Glutamatergic neuron (in vitro differentiated cells): ENCODE measurements around the gene UGGT2. TPM values are rescaled to one million over a fixed set of nuclear protein-coding genes. Genes with fewer than 3 reads are reported as not detected.

Source experiments
- DNase-seq: peaks from one replicate; pipeline ENCODE4 v3.0.0; 2022
- H3K27ac Mint-ChIP-seq: one replicate; pipeline ENCODE4 v1.8.0; 2020; ENCODE audit warnings: mild to moderate bottlenecking, mixed read lengths, inconsistent platforms; ENCODE audit not compliant: unreplicated experiment
- H3K27me3 Mint-ChIP-seq: one replicate; pipeline ENCODE4 v1.8.0; 2020; ENCODE audit warnings: mild to moderate bottlenecking, moderate library complexity, mixed read lengths, inconsistent platforms; ENCODE audit not compliant: unreplicated experiment
- H3K36me3 Mint-ChIP-seq: one replicate; pipeline ENCODE4 v1.8.0; 2020; ENCODE audit warnings: mild to moderate bottlenecking, mixed read lengths, inconsistent platforms; ENCODE audit not compliant: unreplicated experiment
- H3K4me1 Mint-ChIP-seq: one replicate; pipeline ENCODE4 v1.8.0; 2020; ENCODE audit warnings: mild to moderate bottlenecking, low read depth, mixed read lengths, inconsistent platforms; ENCODE audit not compliant: unreplicated experiment
- H3K4me3 Mint-ChIP-seq: one replicate; pipeline ENCODE4 v1.8.0; 2020; ENCODE audit warnings: mild to moderate bottlenecking, mixed read lengths, inconsistent platforms; ENCODE audit not compliant: unreplicated experiment
- H3K9me3 Mint-ChIP-seq: one replicate; pipeline ENCODE4 v1.8.0; 2020; ENCODE audit warnings: mild to moderate bottlenecking, moderate library complexity, mixed read lengths, inconsistent platforms; ENCODE audit not compliant: unreplicated experiment
- CTCF ChIP-seq: fragments of 200-600 bp; sonication (generic); IDR thresholded peaks from one replicate; pipeline ENCODE4 v1.5.0; 2021; ENCODE audit not compliant: partially characterized antibody, unreplicated experiment
- long read RNA-seq: library from polyadenylated mRNA; unstranded; transcript quantifications from one replicate; pipeline ENCODE4 v2.0.0, GENCODE V29; 2020; ENCODE audit not compliant: unreplicated experiment
- total RNA-seq: library from RNA; stranded (reverse); fragmentation: NEBNext Ultra II Directional; extraction: Animal tissue kit (Norgen Biotek cat#: 25700); gene quantifications from one replicate; pipeline ENCODE4 v1.2.1, GENCODE V29; 2021; ENCODE audit not compliant: unreplicated experiment

Gene UGGT2
- total RNA-seq = 34.6 TPM
- long read RNA-seq, partial matches to known transcripts = 2 of 4 reads
- long read RNA-seq, other reads (novel, unspliced or antisense) = 2 of 4 reads

GRCh38 chr13:96053003-96053703 lies at the start of gene UGGT2:
TSS of gene UGGT2 (minus strand) at chr13:96053401. CDS start at chr13:96053312, 89 bp downstream.
- H3K27ac Mint-ChIP-seq = peak within 1 kb of the TSS; percentile 93
- H3K36me3 Mint-ChIP-seq = no peaks in the 10 kb centered on the region
- H3K9me3 Mint-ChIP-seq = peaks cover 2% of the 10 kb centered on the region
- TF ChIP-seq CTCF = peak; percentile 17
- H3K4me3 Mint-ChIP-seq = peak within 1 kb of the TSS; percentile 100
- no peaks in the 10 kb centered on the region for H3K4me1 Mint-ChIP-seq
- DNase-seq = peak; percentile 95
- H3K27me3 Mint-ChIP-seq = peaks cover 8% of the 10 kb centered on the region

- peaks cover under 1% of the 10 kb centered on the region for H3K36me3 Mint-ChIP-seq
- no peak for TF ChIP-seq CTCF
- H3K4me1 Mint-ChIP-seq = no peaks in the 10 kb centered on the region
- H3K27ac Mint-ChIP-seq = no peak overlapping the region
- no peaks in the 10 kb centered on the region for H3K9me3 Mint-ChIP-seq
- H3K27me3 Mint-ChIP-seq = peaks cover under 1% of the 10 kb centered on the region
- no peak for DNase-seq
- no peak overlapping the region for H3K4me3 Mint-ChIP-seq
Measured at GRCh38 chr13:96100457-96101220, 47.4 kb upstream of the UGGT2 start.

- Mint-ChIP-seq H3K27ac (no peak overlapping the region), H3K36me3 (no peaks in the 10 kb centered on the region), H3K27me3 (peaks cover 12% of the 10 kb centered on the region), H3K4me3 (no peak overlapping the region), H3K9me3 (peaks cover 4% of the 10 kb centered on the region), H3K4me1 (no peaks in the 10 kb centered on the region)
- DNase-seq = no peak
- no peak for TF ChIP-seq CTCF
Measured at GRCh38 chr13:96093296-96094006, 40.2 kb upstream of the UGGT2 start.

- H3K27me3 Mint-ChIP-seq = peaks cover 12% of the 10 kb centered on the region
- H3K9me3 Mint-ChIP-seq = peaks cover 4% of the 10 kb centered on the region
- H3K4me3 Mint-ChIP-seq = peak overlapping the region; percentile 79
- no peak for TF ChIP-seq CTCF
- no peaks in the 10 kb centered on the region for H3K36me3 Mint-ChIP-seq
- no peak overlapping the region for H3K27ac Mint-ChIP-seq
- H3K4me1 Mint-ChIP-seq = no peaks in the 10 kb centered on the region
- DNase-seq = peak; percentile 45
Measured at GRCh38 chr13:96091164-96092117, 38.2 kb upstream of the UGGT2 start.
